Activated naive CD8-positive, alpha-beta T cell (primary cell): ENCODE results near the gene LDLRAD2.

ENCODE experiments used
- H3K27ac Mint-ChIP-seq: one replicate; pipeline ENCODE4 v1.8.0; 2021; ENCODE audit warnings: mixed read lengths
- H3K27me3 Mint-ChIP-seq: one replicate; pipeline ENCODE4 v1.8.0; 2021; ENCODE audit warnings: mixed read lengths
- H3K36me3 Mint-ChIP-seq: one replicate; pipeline ENCODE4 v1.8.0; 2021; ENCODE audit warnings: mixed read lengths
- H3K4me1 Mint-ChIP-seq: one replicate; pipeline ENCODE4 v1.8.0; 2021; ENCODE audit warnings: low read depth, mixed read lengths
- H3K4me3 Mint-ChIP-seq: one replicate; pipeline ENCODE4 v1.8.0; 2021; ENCODE audit warnings: mild to moderate bottlenecking, mixed read lengths
- H3K9me3 Mint-ChIP-seq: one replicate; pipeline ENCODE4 v1.8.0; 2021; ENCODE audit warnings: low read depth, mixed read lengths

Gene LDLRAD2

GRCh38 chr1:21867451-21867996, 55.5 kb downstream of the LDLRAD2 start:
- H3K4me3 Mint-ChIP-seq: no peak overlapping the region
- H3K9me3 Mint-ChIP-seq: no peaks in the 10 kb centered on the region
- no peaks in the 10 kb centered on the region for H3K36me3 Mint-ChIP-seq
- no peaks in the 10 kb centered on the region for H3K27me3 Mint-ChIP-seq
- no peaks in the 10 kb centered on the region for H3K4me1 Mint-ChIP-seq
- no peak overlapping the region for H3K27ac Mint-ChIP-seq

GRCh38 chr1:21868482-21868881, 56.4 kb downstream of the LDLRAD2 start:
- Mint-ChIP-seq H3K27me3 (no peaks in the 10 kb centered on the region), H3K9me3 (no peaks in the 10 kb centered on the region), H3K36me3 (no peaks in the 10 kb centered on the region), H3K4me3 (no peak overlapping the region), H3K27ac (no peak overlapping the region), H3K4me1 (no peaks in the 10 kb centered on the region)

GRCh38 chr1:21868941-21869454, 56.9 kb downstream of the LDLRAD2 start:
- Mint-ChIP-seq H3K4me3 (no peak overlapping the region), H3K27me3 (no peaks in the 10 kb centered on the region), H3K9me3 (no peaks in the 10 kb centered on the region), H3K4me1 (no peaks in the 10 kb centered on the region), H3K36me3 (no peaks in the 10 kb centered on the region), H3K27ac (no peak overlapping the region)

GRCh38 chr1:21869620-21870121, 57.6 kb downstream of the LDLRAD2 start:
- no peaks in the 10 kb centered on the region for H3K36me3 Mint-ChIP-seq

GRCh38 chr1:21870611-21871010, 58.5 kb downstream of the LDLRAD2 start:
- H3K4me1 Mint-ChIP-seq: no peaks in the 10 kb centered on the region
- H3K27ac Mint-ChIP-seq: no peak overlapping the region
- H3K36me3 Mint-ChIP-seq: no peaks in the 10 kb centered on the region
- H3K9me3 Mint-ChIP-seq: no peaks in the 10 kb centered on the region
- H3K4me3 Mint-ChIP-seq: no peak overlapping the region
- H3K27me3 Mint-ChIP-seq: no peaks in the 10 kb centered on the region

More at GRCh38 chr1:21869620-21870121, 57.6 kb downstream of the LDLRAD2 start:
- H3K9me3 Mint-ChIP-seq: no peaks in the 10 kb centered on the region
- H3K4me1 Mint-ChIP-seq: no peaks in the 10 kb centered on the region
- no peak overlapping the region for H3K4me3 Mint-ChIP-seq
- no peak overlapping the region for H3K27ac Mint-ChIP-seq
- no peaks in the 10 kb centered on the region for H3K27me3 Mint-ChIP-seq

DNA sequence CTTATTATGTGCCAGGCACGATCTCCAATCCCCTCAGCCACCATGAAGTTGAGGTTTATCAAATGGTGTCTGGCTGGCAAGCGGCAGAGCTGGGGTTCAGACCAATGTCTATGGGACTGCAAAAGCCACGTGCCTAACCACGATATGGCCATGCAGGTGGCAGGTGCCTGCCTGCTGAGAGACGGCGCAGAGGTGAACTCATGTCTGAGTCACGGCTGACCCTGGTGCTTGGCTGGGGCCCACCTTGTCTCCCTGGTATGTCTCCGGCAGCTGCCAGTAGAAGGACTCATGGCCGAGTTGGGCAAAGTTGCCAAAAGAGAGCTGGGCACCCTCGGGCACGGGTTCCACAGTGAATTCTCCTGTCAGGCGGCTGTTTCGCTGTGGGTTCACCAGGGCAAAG, 59.9 kb downstream of the LDLRAD2 start:
- Mint-ChIP-seq H3K9me3 (no peaks in the 10 kb centered on the region), H3K36me3 (no peaks in the 10 kb centered on the region), H3K4me3 (no peak overlapping the region), H3K4me1 (no peaks in the 10 kb centered on the region), H3K27ac (no peak overlapping the region), H3K27me3 (no peaks in the 10 kb centered on the region)

DNA sequence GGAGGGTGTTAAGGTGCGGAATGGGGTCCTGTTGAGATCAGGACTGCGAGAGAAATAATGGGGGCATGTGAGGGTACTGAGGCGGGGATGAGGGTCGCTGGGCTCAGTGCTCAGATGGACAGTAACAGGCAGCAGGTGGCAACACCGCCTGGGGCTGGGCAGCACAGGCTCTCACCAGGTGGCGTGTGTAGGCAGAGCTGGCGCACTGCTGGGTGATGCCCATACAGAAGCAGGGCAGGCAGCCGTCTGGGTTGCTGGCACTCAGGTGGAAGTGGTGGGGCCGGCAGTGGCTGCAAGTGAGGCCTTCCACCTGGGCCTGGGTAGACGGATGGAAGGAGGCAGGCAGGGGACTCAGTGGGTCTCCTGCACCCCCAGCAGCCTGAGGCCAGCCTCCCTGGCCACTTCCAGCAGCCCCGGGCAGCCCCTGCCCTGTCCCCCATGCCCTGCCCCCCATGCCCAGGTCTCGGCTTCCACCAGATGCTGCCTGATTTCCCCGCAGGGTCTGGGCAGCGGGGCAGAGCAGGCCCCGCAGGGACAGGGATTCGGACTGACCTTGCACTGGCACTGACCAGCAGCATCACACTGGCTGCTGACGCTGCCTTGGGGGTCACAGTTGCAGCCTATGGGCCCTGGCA, 60.5 kb downstream of the LDLRAD2 start:
- Mint-ChIP-seq H3K27ac (no peak overlapping the region), H3K9me3 (no peaks in the 10 kb centered on the region), H3K36me3 (no peaks in the 10 kb centered on the region), H3K27me3 (no peaks in the 10 kb centered on the region), H3K4me1 (no peaks in the 10 kb centered on the region), H3K4me3 (no peak overlapping the region)

- H3K27ac Mint-ChIP-seq: no peak overlapping the region
- H3K4me1 Mint-ChIP-seq: no peaks in the 10 kb centered on the region
- H3K27me3 Mint-ChIP-seq: no peaks in the 10 kb centered on the region
- H3K4me3 Mint-ChIP-seq: no peak overlapping the region
- H3K36me3 Mint-ChIP-seq: no peaks in the 10 kb centered on the region
- H3K9me3 Mint-ChIP-seq: no peaks in the 10 kb centered on the region
Measured at GRCh38 chr1:21873174-21873573, 61.1 kb downstream of the LDLRAD2 start.

DNA sequence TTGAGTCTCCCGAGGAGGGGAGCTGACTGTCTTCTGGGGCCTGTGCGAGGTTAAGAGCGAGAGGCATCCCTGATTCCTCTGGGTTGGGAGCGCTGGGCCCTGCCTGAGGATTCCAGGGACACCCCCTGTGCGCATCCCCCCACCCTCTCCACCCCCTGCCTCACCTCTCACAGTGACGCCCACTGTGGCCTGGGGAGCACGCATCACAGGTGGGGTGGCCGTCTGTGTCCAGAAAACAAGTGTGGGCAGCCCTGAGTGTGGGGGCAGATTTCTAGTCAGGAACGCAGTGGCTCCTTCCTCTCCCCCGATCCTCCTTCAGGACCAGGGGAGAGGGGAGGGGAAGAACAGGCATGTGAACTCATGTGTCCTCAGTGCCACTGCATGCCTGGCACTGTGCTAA, 61.7 kb downstream of the LDLRAD2 start:
- no peaks in the 10 kb centered on the region for H3K4me1 Mint-ChIP-seq
- no peaks in the 10 kb centered on the region for H3K36me3 Mint-ChIP-seq
- H3K4me3 Mint-ChIP-seq: no peak overlapping the region
- no peak overlapping the region for H3K27ac Mint-ChIP-seq
- H3K9me3 Mint-ChIP-seq: no peaks in the 10 kb centered on the region
- no peaks in the 10 kb centered on the region for H3K27me3 Mint-ChIP-seq

DNA sequence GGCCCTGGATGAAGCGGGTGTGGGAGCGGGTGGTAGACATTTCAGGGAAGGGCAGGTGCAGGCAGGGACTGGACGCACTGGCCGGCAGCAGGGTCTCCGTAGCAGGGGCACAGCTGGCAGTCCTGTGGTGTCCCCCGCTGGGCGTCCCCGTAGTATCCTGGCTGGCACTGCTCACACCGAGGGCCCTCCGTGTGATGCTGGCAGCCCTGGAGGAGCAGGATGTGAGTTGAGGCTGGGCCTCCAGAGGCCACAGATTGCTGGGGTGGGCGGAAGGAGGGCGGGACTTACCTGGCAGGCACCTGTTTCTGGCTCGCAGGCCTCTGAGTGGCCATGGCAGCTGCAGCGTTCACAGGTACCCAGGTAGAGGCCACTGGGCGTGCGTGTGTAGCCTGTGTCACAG, 62.3 kb downstream of the LDLRAD2 start:
- H3K36me3 Mint-ChIP-seq: no peaks in the 10 kb centered on the region
- H3K4me3 Mint-ChIP-seq: no peak overlapping the region
- H3K4me1 Mint-ChIP-seq: no peaks in the 10 kb centered on the region
- no peaks in the 10 kb centered on the region for H3K27me3 Mint-ChIP-seq
- H3K9me3 Mint-ChIP-seq: no peaks in the 10 kb centered on the region
- H3K27ac Mint-ChIP-seq: no peak overlapping the region
